WI38 (cell line): ENCODE results near the gene GOLGB1.

Source experiments
- H3K4me3 ChIP-seq: 2 replicates; pipeline ENCODE4 v1.5.1; 2011; ENCODE audit warnings: low read depth, mild to moderate bottlenecking, control low read depth, low read length
- CTCF ChIP-seq: IDR thresholded peaks from 2 replicates; pipeline ENCODE4 v1.5.1; 2012; ENCODE audit warnings: low read depth, mild to moderate bottlenecking, control low read depth, low read length

The GOLGB1 gene

GRCh38 chr3:121677141-121677540 lies 72.4 kb downstream of the GOLGB1 start:
- no peak overlapping the region for H3K4me3 ChIP-seq
- TF ChIP-seq CTCF: no peak

- no peak overlapping the region for H3K4me3 ChIP-seq
- no peak for TF ChIP-seq CTCF
Observed at GRCh38 chr3:121670676-121671075, 78.9 kb downstream of the GOLGB1 start.

GRCh38 chr3:121667333-121667732 lies 82.2 kb downstream of the GOLGB1 start:
- H3K4me3 ChIP-seq: no peak overlapping the region
- TF ChIP-seq CTCF: no peak

- no peak for TF ChIP-seq CTCF
Observed at GRCh38 chr3:121665488-121665887, 84.1 kb downstream of the GOLGB1 start.

GRCh38 chr3:121663171-121663847 lies 86.2 kb downstream of the GOLGB1 start:
- TF ChIP-seq CTCF: no peak
- no peak overlapping the region for H3K4me3 ChIP-seq

More at GRCh38 chr3:121665488-121665887, 84.1 kb downstream of the GOLGB1 start:
- no peak overlapping the region for H3K4me3 ChIP-seq

GRCh38 chr3:121662742-121663141 lies 86.8 kb downstream of the GOLGB1 start:
- no peak overlapping the region for H3K4me3 ChIP-seq
- TF ChIP-seq CTCF: no peak

GRCh38 chr3:121661376-121661775 lies 88.2 kb downstream of the GOLGB1 start:
- TF ChIP-seq CTCF: no peak
- no peak overlapping the region for H3K4me3 ChIP-seq
